ENCODE measurements around the gene PLGRKT. TPM values are rescaled to one million over a fixed set of nuclear protein-coding genes. Genes with fewer than 3 reads are reported as not detected.
"Not testable (repeated sequence)": the region's sequence is repeated elsewhere in the genome, so short reads cannot be mapped to it uniquely, and the experiment has no call there.

PLGRKT gene
- total and polyA plus RNA-seq, 8 donors: 18.9 to 28.2 (median 22.2) TPM

- DNase-seq: no peak
- H3K9me3 ChIP-seq: no peaks in the 10 kb centered on the region
- no peaks in the 10 kb centered on the region for H3K36me3 ChIP-seq
- no peak for ATAC-seq
- TF ChIP-seq, protein P1, sequence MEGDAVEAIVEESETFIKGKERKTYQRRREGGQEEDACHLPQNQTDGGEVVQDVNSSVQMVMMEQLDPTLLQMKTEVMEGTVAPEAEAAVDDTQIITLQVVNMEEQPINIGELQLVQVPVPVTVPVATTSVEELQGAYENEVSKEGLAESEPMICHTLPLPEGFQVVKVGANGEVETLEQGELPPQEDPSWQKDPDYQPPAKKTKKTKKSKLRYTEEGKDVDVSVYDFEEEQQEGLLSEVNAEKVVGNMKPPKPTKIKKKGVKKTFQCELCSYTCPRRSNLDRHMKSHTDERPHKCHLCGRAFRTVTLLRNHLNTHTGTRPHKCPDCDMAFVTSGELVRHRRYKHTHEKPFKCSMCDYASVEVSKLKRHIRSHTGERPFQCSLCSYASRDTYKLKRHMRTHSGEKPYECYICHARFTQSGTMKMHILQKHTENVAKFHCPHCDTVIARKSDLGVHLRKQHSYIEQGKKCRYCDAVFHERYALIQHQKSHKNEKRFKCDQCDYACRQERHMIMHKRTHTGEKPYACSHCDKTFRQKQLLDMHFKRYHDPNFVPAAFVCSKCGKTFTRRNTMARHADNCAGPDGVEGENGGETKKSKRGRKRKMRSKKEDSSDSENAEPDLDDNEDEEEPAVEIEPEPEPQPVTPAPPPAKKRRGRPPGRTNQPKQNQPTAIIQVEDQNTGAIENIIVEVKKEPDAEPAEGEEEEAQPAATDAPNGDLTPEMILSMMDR (IDR thresholded peaks at IDR 0.05): no peak
- H3K27me3 ChIP-seq: no peaks in the 10 kb centered on the region
- no peak overlapping the region for H3K4me3 ChIP-seq
- H3K27ac ChIP-seq: no peak overlapping the region
- intact Hi-C loops (cut with DNase I): no loop called here
- peaks cover 8 to 37% of the 10 kb centered on the region in 2 donors for H3K4me1 ChIP-seq
These were observed 8.9 kb upstream of the PLGRKT start for GRCh38 chr9:5446451-5447236.

DNA sequence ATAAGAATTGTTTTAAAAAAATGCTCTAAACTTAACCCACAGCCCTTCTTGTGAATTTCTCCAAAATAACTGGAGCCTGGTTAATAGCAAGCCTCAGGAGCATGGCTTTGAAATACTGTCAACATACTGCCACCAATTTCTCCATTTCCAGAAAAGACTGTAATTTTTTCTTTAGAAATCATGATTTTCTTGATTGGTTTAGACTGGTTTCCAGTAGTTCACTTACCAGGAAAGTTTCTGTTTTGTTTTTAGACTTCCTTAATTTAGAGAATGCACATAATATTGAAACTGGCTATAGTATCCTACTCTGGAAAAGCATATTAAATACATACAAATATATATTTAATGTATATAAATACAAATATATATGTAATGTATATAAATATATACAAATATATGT, 8.2 kb upstream of the PLGRKT start:
- no peak overlapping the region for H3K27ac ChIP-seq
- no peaks in the 10 kb centered on the region for H3K9me3 ChIP-seq
- H3K36me3 ChIP-seq: no peaks in the 10 kb centered on the region
- no peaks in the 10 kb centered on the region for H3K27me3 ChIP-seq
- DNase-seq (no peak), ATAC-seq (no peak)
- H3K4me1 ChIP-seq: peaks cover 8 to 30% of the 10 kb centered on the region in 2 donors
- TF ChIP-seq, protein P1 (IDR thresholded peaks at IDR 0.05): no peak
- intact Hi-C loops (cut with DNase I): no loop called here
- no peak overlapping the region for H3K4me3 ChIP-seq

DNA sequence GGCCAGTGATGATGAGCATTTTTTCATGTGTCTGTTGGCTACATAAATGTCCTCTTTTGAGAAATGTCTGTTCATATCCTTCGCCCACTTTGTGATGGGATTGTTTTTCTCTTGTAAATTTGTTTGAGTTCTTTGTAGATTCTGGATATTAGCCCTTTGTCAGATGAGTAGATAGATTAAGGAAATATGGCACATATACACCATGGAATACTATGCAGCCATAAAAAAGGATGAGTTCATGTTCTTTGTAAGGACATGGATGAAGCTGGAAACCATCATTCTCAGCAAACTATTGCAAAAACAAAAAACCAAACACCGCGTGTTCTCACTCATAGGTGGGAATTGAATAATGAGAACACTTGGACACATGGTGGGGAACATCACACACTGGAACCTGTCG, 7.4 kb upstream of the PLGRKT start:
- intact Hi-C loops (cut with DNase I); H3K36me3 ChIP-seq; H3K4me3 ChIP-seq; H3K27me3 ChIP-seq; H3K9me3 ChIP-seq; H3K27ac ChIP-seq; DNase-seq; ATAC-seq: not testable (repeated sequence)
- H3K4me1 ChIP-seq: peaks cover 8 to 26% of the 10 kb centered on the region in 2 donors

DNA sequence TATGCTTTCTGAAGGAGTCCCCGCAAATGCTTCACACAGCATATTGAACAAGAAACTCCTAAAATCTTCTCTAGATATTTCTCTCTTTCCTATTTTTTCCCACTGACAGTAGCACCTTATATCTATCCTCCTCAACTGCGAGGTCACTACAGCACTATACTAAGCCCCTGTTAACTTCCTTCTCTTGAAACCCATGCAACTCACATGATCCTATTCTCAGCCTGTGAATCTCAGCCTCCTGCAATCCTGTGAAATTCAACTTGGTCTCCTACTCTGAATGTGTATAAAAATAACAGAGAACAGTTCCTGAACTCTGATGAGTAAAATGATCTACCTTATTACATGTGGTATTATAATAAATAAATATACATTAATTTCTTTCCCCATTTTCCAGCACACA, 6.1 kb upstream of the PLGRKT start:
- ATAC-seq (peak; percentile 28), DNase-seq (no peak)
- no peaks in the 10 kb centered on the region for H3K9me3 ChIP-seq
- H3K27ac ChIP-seq: no peak overlapping the region
- no peaks in the 10 kb centered on the region for H3K36me3 ChIP-seq
- H3K4me1 ChIP-seq: peaks cover 1 to 16% of the 10 kb centered on the region in 2 donors
- intact Hi-C loops (cut with DNase I): no loop called here
- TF ChIP-seq, protein P1 (IDR thresholded peaks at IDR 0.05): no peak
- no peak overlapping the region for H3K4me3 ChIP-seq
- H3K27me3 ChIP-seq: no peaks in the 10 kb centered on the region

GRCh38 chr9:5442400-5443011, 4.8 kb upstream of the PLGRKT start:
- intact Hi-C loops (cut with DNase I): no loop called here
- H3K9me3 ChIP-seq: no peaks in the 10 kb centered on the region
- H3K27ac ChIP-seq: no peak overlapping the region
- peaks cover 6 to 24% of the 10 kb centered on the region in 2 donors for H3K4me1 ChIP-seq
- ATAC-seq (peak; percentile 58), DNase-seq (peak in 2 of 4 donors; percentile 20 to 50)
- H3K36me3 ChIP-seq: no peaks in the 10 kb centered on the region
- no peaks in the 10 kb centered on the region for H3K27me3 ChIP-seq
- H3K4me3 ChIP-seq: no peak overlapping the region
- TF ChIP-seq, protein P1 (IDR thresholded peaks at IDR 0.05): peak; percentile 43 to 55
